NCI-H2196 treated with DMSO at 0.1 percent for 48 hours (cell line): Measurements from ENCODE around the gene MBNL2.

Source experiments
- DNase-seq: peaks from one replicate; lab custom pipeline; 2025; ENCODE audit not compliant: unreplicated experiment; lab: John Stamatoyannopoulos, UW

MBNL2 gene

DNA sequence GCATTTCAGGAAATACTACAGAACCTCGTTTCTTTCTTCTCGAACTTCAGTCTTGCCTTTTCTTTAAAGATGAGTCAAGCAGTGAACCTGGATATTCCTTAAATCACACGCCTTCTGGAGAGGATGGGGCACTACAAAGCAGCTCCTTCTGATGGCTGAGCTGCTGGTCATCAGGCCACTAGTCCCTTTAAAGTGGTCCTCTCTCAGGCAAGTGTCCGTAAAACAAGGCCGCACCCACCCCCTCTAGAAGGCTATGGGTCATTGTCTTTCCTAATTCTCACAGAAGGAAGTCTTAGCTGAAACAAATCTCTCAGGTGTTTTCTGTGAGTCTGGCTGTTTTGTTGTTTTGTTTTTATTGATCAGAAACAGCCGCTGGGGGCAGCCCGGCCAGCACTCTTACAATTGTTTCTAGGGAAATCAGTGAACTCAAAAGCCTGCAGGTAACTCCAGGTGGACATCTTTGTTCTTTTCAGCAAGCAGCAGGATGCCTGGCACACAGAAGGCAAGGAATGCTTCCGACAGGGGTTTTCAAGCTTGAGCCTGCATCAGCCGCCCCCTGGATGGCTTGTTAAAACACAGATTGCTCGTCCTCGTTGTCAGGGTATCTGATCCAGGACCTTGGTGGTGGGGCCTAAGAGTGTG lies 45.4 kb downstream of the MBNL2 start:
- no peak for DNase-seq

DNA sequence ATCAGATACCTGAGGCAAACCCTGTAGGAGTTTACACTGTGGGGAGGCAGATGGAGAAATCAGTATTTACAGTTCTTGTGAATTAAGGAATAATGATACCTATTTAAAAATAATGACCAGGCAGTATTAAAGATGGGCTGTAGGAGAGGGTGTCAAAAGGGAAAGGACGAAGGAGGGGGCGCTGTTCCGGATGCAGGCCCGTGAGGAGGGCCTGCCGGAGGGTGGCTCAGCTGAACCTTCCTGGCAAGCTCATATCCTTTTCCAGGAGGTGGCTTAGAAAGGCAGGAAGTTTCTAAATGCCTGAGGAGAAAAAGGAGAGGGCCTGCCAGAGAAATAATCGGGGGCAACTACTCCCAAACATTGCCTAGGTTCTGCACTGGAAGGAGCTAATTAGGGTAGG lies 46.6 kb downstream of the MBNL2 start:
- DNase-seq, result no peak

- DNase-seq, result no peak
Observed at GRCh38 chr13:97269603-97270002, 47.5 kb downstream of the MBNL2 start.

- DNase-seq, result no peak
Observed at GRCh38 chr13:97272526-97272925, 50.4 kb downstream of the MBNL2 start.

DNA sequence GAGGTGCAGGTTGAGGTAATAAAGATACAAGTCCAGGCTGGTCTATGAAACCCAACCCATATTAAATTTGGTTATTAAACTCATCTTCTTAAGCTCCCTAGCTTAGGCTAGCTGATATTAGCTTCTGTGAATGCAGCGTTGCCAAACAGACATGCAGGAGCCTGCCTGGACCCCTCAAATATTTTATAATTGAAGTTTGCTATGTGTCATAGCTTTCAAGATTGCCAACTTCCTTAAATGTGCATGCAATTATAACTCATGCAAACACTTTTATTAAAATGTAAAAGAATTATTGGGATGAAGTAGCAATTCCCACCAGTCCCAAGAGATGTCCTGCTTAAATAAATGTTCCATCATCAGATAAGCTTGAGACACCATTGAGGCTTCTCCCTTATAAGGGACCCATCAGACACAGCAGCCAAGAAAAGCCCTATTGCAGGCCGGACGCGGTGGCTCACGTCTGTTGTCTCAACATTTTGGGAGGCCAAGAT lies 51.3 kb downstream of the MBNL2 start:
- no peak for DNase-seq

GRCh38 chr13:97274829-97275649 lies 52.9 kb downstream of the MBNL2 start:
- DNase-seq, result no peak

DNA sequence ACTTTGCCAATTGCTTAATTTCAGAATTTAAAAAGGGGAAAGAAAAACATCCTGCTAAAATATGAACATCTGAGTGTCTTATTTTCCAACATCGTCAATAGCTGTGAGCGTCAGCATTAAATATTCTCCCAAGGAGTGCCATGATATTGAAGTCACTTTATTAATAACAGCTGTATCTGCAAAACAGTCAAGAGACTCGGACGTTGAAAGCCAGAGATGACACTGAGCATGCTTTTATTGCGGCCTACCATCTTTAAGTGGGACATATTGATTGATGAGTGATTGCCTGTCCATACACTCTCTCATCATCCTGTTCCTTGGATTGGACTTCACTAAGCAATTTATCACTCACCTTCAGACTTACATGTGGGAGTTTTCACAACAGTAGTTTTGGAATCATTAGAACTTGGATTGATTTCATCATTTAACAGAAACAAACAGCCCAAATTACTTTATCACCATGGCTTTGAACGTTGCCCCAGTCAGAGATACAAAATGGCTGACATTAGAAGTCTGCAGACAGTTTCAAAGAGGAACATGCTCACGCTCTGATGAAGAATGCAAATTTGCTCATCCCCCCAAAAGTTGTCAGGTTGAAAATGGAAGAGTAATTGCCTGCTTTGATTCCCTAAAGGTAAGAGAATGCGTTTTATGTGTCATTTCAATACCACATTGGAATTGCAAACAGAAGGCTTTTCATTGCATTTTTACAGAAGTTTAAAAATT lies 53.8 kb downstream of the MBNL2 start:
- DNase-seq, result no peak

DNA sequence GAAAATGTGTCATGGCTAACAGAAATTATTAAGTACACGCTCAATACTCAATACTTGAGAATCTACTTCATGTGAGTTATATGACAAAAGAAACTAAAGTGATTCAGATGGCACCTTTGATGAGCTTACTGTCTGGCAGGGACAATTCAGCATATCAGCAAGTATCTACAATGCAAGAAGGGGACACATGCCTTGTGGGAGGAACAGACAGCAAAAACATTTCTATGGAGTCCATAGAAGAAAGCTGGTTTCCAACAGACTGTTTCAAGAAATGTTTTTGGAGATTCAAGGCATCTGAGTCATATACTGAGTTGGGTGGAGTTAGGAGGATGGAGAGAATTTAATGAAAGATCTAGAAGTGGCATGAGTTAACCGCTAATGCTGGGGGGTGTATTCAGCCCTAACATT lies 54.7 kb downstream of the MBNL2 start:
- no peak for DNase-seq

GRCh38 chr13:97278435-97279411 lies 56.6 kb downstream of the MBNL2 start:
- no peak for DNase-seq

DNA sequence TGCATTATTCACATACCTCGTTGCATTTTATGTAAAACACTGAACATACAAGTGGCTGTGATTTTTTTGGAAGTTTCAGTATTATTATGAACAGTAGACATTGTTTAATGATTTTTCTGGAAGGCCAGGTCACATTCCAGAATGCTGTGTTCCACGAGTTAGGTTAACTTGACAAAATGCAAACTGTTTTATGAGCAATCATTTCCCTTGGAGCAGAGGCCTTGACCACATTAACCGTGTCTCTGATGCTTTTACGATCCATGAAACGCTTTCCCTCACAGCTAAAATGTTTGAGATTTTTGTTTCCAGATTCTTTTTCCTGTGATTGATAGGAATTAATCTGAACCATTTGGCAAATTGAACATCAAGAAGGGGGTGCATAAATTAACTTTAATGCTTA lies 57.8 kb downstream of the MBNL2 start:
- DNase-seq, result no peak

DNA sequence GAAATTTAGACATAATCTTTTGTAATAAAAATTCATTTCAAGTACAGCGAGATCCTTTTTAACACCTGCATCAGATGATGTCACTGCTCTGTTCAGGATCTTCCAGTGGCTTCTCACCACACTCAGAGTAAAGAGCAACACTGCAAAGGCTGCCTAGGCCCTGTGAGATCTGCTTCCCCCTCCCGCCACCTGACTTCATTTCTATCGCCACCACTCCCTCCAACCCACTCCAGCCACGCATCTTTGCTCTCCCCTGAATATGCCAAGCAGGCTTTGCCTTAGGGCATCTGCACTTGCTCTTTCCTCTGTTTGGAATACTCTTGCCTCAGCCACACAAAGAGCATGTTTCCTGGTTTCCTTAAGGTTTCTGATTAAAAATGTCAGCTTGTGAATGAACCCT lies 58.3 kb downstream of the MBNL2 start:
- no peak for DNase-seq

DNA sequence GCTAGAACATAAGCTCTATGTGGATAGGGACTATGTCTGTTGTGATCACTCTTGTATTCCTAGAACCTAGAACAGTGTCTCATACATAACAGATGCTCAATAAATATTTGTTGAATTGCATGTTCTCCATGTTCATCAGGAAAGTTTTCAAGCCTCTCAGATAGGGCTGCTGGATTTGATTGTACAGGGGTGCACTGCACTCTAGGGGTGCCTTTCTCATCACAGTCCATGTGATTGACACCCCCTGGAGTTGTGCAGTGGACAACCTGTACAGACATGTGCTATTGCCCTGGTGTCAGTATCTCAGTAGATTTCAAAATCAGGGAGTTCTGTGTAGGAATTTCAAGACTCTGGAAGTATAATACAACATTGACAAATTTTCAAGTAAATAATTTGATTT lies 58.9 kb downstream of the MBNL2 start:
- no peak for DNase-seq

DNA sequence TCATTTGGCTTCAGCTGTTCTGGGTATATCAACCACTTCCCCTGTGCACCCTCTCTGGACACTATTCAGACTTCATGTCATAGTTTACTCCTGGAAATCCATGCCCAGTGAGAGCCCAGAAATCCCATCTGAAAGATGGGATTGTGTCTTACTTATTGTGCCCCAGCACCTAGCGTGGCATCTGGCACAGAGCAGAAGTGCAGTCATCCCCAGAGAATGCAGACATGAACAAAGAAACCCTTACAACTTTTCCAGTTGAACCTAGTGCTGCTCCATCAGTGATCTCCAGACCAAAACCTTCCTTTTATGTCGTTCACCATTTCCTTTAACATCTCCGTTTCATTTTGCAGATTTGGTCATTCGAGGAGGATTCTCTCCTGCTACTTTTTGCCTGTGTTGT lies 60.6 kb downstream of the MBNL2 start:
- no peak for DNase-seq

DNA sequence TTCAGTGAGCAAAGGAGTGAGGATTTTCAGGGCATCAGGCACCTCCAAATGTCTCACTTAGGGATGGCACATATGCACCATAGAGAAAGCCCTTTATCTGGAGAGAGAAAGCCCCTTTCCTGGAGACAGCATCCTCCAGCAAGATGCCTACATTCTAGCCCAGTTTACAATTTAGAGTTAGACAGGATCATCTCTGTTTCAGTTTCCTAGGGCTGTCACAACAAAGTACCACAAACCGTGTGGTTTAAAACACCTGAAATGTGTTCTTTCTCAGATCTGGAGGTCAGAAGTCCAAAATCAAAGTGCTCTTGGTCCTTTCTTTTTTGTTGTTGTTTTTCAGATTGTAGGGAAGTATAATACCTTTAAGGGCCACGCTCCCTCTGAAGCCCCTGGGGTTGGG lies 61.8 kb downstream of the MBNL2 start:
- DNase-seq, result no peak

DNA sequence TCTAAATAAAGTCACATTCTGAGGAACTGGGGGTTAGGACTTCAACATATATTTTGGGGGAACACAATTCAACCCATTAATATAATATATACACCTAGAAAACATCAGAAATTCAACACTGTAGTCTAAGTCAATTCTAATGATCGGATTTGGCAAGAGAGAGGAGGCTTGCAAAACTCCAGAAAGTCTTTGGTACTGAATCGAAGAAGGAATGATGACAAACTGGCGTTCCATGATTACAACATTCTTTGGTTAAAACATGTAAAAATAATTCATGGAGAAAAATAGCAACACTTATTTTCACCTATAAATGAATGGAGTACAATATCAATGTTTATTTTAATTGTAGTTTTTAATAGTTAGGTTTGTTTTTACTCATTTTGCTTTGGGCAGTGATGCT lies 62.4 kb downstream of the MBNL2 start:
- DNase-seq, result no peak

GRCh38 chr13:97285221-97285955 lies 63.3 kb downstream of the MBNL2 start:
- DNase-seq, result no peak

DNA sequence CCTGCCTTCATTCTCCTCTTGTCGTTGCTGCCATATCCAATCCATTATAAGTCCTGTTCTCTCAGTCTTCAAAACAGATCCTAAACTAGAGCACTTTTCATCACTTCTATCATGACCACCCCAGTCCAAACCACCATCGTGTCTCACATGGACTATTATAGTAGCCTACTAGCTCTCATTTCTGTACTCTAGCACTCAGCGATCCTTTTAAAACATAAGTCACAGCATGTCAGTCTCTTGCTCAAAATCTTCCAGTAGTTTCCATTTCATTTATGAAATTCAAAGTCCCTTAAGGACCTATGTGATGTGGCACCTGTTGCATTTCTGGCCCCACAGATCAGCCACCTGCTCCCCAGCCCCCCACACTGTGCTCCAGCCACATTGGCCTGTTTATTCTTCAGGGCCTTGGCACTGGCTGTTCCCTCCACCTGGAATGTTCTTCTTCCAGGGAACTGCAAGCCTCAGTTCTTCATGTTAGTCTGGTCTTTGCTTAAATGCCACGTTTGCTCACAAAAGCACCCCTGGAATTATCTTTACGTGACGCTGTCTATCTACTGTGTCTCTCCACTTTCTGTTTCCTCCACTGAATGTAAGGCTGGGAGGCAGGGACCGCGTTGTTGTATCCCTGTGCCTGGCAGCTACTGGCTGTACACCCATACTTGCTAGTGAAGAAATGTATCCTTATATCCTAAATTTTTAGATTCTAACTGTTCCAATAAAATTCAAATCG lies 64.3 kb downstream of the MBNL2 start:
- DNase-seq, result no peak

GRCh38 chr13:97287047-97287383 lies 64.9 kb downstream of the MBNL2 start:
- no peak for DNase-seq

DNA sequence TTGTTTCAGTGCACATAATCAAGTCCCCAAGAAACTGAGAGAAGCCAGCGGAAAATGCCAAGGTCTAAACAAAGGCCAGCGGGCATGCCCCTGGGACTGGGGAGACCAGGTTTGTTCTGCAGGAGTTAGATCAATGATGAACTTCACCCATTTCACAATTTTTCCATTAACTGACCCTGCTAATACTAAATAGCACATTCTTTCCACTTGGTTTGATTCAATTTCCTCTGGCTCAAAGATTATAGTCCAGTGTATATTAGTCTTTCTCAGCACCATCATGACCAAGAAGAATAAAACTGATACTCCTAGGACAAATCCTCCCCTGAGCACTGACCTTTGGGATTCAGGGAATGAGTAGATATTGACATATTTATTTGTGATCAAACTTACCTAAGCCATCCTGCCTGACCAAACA lies 66.4 kb downstream of the MBNL2 start:
- no peak for DNase-seq
